HepG2 (cell line): ENCODE data around the gene ST6GALNAC2. TPM values are rescaled to one million over a fixed set of nuclear protein-coding genes. Genes with fewer than 3 reads are reported as not detected.

ENCODE experiments used
- AHDC1 ChIP-seq: sonication (generic); formaldehyde crosslinking; IDR thresholded peaks from 2 replicates; pipeline ENCODE4 v1.5.1; 2020; ENCODE audit warnings: mild to moderate bottlenecking, missing genetic modification reagents, borderline replicate concordance
- NR0B2 ChIP-seq: sonication (generic); formaldehyde crosslinking; IDR thresholded peaks from 2 replicates; pipeline ENCODE4 v1.4.0; 2020; ENCODE audit warnings: mild to moderate bottlenecking, missing genetic modification reagents
- NRL ChIP-seq: sonication (generic); formaldehyde crosslinking; IDR thresholded peaks from 2 replicates; pipeline ENCODE4 v1.5.0; 2020; ENCODE audit warnings: missing genetic modification reagents, mild to moderate bottlenecking, moderate library complexity, borderline replicate concordance
- PAWR ChIP-seq: sonication (generic); formaldehyde crosslinking; IDR thresholded peaks from 2 replicates; pipeline ENCODE4 v1.4.0; 2020; ENCODE audit warnings: missing genetic modification reagents, mild to moderate bottlenecking, borderline replicate concordance
- WIZ ChIP-seq: sonication (generic); formaldehyde crosslinking; IDR thresholded peaks from 2 replicates; pipeline ENCODE4 v1.5.1; 2020; ENCODE audit warnings: mild to moderate bottlenecking, missing genetic modification reagents
- ZNF205 ChIP-seq: IDR thresholded peaks from 2 replicates; pipeline ENCODE4 v1.6.1; 2018; ENCODE audit warnings: missing biosample characterization, missing genetic modification reagents
- ZNF337 ChIP-seq: sonication (generic); formaldehyde crosslinking; IDR thresholded peaks from 2 replicates; pipeline ENCODE4 v1.5.1; 2020; ENCODE audit warnings: missing genetic modification reagents, low read depth, mild to moderate bottlenecking, borderline replicate concordance
- ZNF354B ChIP-seq: sonication (generic); formaldehyde crosslinking; IDR thresholded peaks from 2 replicates; pipeline ENCODE4 v1.8.0; 2022; ENCODE audit warnings: mild to moderate bottlenecking, missing genetic modification reagents
- ZNF83 ChIP-seq: sonication (generic); formaldehyde crosslinking; IDR thresholded peaks from 2 replicates; pipeline ENCODE4 v1.4.0; 2020; ENCODE audit warnings: missing genetic modification reagents, mild to moderate bottlenecking, borderline replicate concordance
- polyA plus RNA-seq, 8 experiments: library from polyadenylated mRNA; depleted of rRNA in 3 of 8; stranded (reverse) in 7 of 8; unstranded in 1 of 8; fragments of >200 nt; fragmentation: Illumina TruSeq in 4 of 8; extraction: Trizol in 4 of 8; gene quantifications; 2 replicates each; pipeline versions ENCODE4 v1.2.1 to v1.2.3, GENCODE V29; 2011 to 2016; ENCODE audit warnings: low read depth in 4 of 8, missing spikeins in 1 of 8, mixed read lengths in 1 of 8; ENCODE audit not compliant: insufficient read depth in 1 of 8
- total RNA-seq, 5 experiments: library from RNA; depleted of rRNA; stranded (reverse); fragments of >200 nt; fragmentation: Illumina TruSeq; extraction: Trizol; gene quantifications; 2 replicates each; pipeline ENCODE4 v1.2.3, GENCODE V29; 2016; ENCODE audit warnings: low read depth in 1 of 5
- TF ChIP-seq, protein P1 (sequence below): IDR thresholded peaks from 2 replicates; pipeline ENCODE4 v1.6.1; 2012; ENCODE audit warnings: low read depth, low read length, improper control_type of control experiment
- TF ChIP-seq, protein P2 (sequence below): sonication (generic); formaldehyde crosslinking; IDR thresholded peaks from 2 replicates; pipeline ENCODE4 v1.4.0; 2020; ENCODE audit warnings: missing genetic modification reagents
- TF ChIP-seq, protein P3 (sequence below): sonication (generic); formaldehyde crosslinking; IDR thresholded peaks from 2 replicates; pipeline ENCODE4 v1.8.1; 2023; ENCODE audit warnings: mild to moderate bottlenecking, missing genetic modification reagents

ST6GALNAC2 gene
- total and polyA plus RNA-seq, 2 of the 13 experiments (the other 11 are each of a cell fraction or from before 2014, with no cell fraction given): 0.12 to 0.49 TPM

GRCh38 chr17:76612977-76613851, 27.6 kb upstream of the ST6GALNAC2 start (continued):
- TF ChIP-seq, protein P1, sequence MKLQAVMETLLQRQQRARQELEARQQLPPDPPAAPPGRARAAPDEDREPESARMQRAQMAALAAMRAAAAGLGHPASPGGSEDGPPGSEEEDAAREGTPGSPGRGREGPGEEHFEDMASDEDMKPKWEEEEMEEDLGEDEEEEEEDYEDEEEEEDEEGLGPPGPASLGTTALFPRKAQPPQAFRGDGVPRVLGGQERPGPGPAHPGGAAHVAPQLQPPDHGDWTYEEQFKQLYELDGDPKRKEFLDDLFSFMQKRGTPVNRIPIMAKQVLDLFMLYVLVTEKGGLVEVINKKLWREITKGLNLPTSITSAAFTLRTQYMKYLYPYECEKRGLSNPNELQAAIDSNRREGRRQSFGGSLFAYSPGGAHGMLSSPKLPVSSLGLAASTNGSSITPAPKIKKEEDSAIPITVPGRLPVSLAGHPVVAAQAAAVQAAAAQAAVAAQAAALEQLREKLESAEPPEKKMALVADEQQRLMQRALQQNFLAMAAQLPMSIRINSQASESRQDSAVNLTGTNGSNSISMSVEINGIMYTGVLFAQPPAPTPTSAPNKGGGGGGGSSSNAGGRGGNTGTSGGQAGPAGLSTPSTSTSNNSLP: no peak
- TF ChIP-seq ZNF205: no peak
- 0 out of 2 replicates have a peak, but pooled peaks have one; percentile 48 for TF ChIP-seq NRL (CRISPR knock-in tag)
- TF ChIP-seq, protein P2, sequence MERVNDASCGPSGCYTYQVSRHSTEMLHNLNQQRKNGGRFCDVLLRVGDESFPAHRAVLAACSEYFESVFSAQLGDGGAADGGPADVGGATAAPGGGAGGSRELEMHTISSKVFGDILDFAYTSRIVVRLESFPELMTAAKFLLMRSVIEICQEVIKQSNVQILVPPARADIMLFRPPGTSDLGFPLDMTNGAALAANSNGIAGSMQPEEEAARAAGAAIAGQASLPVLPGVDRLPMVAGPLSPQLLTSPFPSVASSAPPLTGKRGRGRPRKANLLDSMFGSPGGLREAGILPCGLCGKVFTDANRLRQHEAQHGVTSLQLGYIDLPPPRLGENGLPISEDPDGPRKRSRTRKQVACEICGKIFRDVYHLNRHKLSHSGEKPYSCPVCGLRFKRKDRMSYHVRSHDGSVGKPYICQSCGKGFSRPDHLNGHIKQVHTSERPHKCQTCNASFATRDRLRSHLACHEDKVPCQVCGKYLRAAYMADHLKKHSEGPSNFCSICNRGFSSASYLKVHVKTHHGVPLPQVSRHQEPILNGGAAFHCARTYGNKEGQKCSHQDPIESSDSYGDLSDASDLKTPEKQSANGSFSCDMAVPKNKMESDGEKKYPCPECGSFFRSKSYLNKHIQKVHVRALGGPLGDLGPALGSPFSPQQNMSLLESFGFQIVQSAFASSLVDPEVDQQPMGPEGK (CRISPR knock-in tag): no peak
- TF ChIP-seq, protein P3, sequence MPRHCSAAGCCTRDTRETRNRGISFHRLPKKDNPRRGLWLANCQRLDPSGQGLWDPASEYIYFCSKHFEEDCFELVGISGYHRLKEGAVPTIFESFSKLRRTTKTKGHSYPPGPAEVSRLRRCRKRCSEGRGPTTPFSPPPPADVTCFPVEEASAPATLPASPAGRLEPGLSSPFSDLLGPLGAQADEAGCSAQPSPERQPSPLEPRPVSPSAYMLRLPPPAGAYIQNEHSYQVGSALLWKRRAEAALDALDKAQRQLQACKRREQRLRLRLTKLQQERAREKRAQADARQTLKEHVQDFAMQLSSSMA (CRISPR knock-in tag): no peak
- TF ChIP-seq ZNF354B (CRISPR knock-in tag): 0 out of 2 replicates have a peak, but pooled peaks have one; percentile 59
- TF ChIP-seq ZNF337 (CRISPR knock-in tag): no peak
- TF ChIP-seq PAWR (CRISPR knock-in tag): no peak
- TF ChIP-seq ZNF83 (CRISPR knock-in tag): no peak
- no peak for TF ChIP-seq WIZ (CRISPR knock-in tag)
- TF ChIP-seq NR0B2 (CRISPR knock-in tag): no peak
- no peak for TF ChIP-seq AHDC1
